Esophagus (tissue), 2 donors: ENCODE results near the gene ARHGAP35. TPM values are rescaled to one million over a fixed set of nuclear protein-coding genes. Genes with fewer than 3 reads are reported as not detected.
"Not testable (repeated sequence)": the region's sequence is repeated elsewhere in the genome, so short reads cannot be mapped to it uniquely, and the experiment has no call there.

Experiments used
- H3K27ac ChIP-seq, 2 donors: one replicate each; pipeline ENCODE4 v1.5.1; 2013; ENCODE audit warnings: low read depth in 2 of 2, mild to moderate bottlenecking in 2 of 2, inconsistent platforms in 1 of 2, low read length in 1 of 2, moderate library complexity in 1 of 2
- H3K27me3 ChIP-seq, 2 donors: one replicate each; pipeline ENCODE4 v1.6.1; 2013; ENCODE audit warnings: low read length in 2 of 2, control low read depth in 1 of 2, mild to moderate bottlenecking in 1 of 2; ENCODE audit not compliant: insufficient read depth in 2 of 2, control insufficient read depth in 1 of 2
- H3K36me3 ChIP-seq, 2 donors: one replicate each; pipeline ENCODE4 v1.6.1; 2013; ENCODE audit warnings: low read length in 1 of 2; ENCODE audit not compliant: control insufficient read depth in 2 of 2, insufficient read depth in 2 of 2
- H3K4me1 ChIP-seq, 2 donors: one replicate each; pipeline ENCODE4 v1.6.1; 2013; ENCODE audit warnings: low read length in 1 of 2; ENCODE audit not compliant: control insufficient read depth in 2 of 2, insufficient read depth in 2 of 2
- H3K4me3 ChIP-seq, 2 donors: one replicate each; pipeline ENCODE4 v1.5.1; 2013; ENCODE audit warnings: low read length in 2 of 2, mild to moderate bottlenecking in 2 of 2, low read depth in 1 of 2, moderate library complexity in 1 of 2
- H3K9me3 ChIP-seq, 2 donors: one replicate each; pipeline ENCODE4 v1.6.1; 2013; ENCODE audit warnings: mild to moderate bottlenecking in 2 of 2, low read depth in 1 of 2, low read length in 1 of 2, moderate library complexity in 1 of 2; ENCODE audit not compliant: control insufficient read depth in 2 of 2, insufficient read depth in 1 of 2
- WGBS, 2 donors: extraction: QIAGEN DNeasy Blood & Tissue Kit; methylation state at CpG; one replicate each; pipeline ENCODE4 v1.1.7; 2013; 5-methylcytosine and 5-hydroxymethylcytosine counted together
- polyA plus RNA-seq, 2 donors: library from polyadenylated mRNA; stranded (reverse); fragments of 200-250 nt; gene quantifications; one replicate each; pipeline ENCODE4 v1.2.3, GENCODE V29; 2013
- donor health status: healthy with polysubstance abuse.
- donor health status: Bipolar disorder and iron deficiency.

ARHGAP35 gene
- polyA plus RNA-seq, 2 donors, result 9.6 to 15.2 TPM

- Histone ChIP-seq H3K27me3 (no peaks in the 10 kb centered on the region), H3K36me3 (peaks cover 0 to 2% of the 10 kb centered on the region in 2 donors), H3K4me3 (no peak overlapping the region), H3K27ac (peak overlapping the region in 1 of 2 donors; percentile 33), H3K4me1 (peaks cover 4 to 18% of the 10 kb centered on the region in 2 donors), H3K9me3 (no peaks in the 10 kb centered on the region)
- 38% methylated on average over 3 of the region's 3 CpGs for WGBS, 2 donors
These were observed 5.8 kb downstream of the ARHGAP35 start for GRCh38 chr19:46866407-46867136.

DNA sequence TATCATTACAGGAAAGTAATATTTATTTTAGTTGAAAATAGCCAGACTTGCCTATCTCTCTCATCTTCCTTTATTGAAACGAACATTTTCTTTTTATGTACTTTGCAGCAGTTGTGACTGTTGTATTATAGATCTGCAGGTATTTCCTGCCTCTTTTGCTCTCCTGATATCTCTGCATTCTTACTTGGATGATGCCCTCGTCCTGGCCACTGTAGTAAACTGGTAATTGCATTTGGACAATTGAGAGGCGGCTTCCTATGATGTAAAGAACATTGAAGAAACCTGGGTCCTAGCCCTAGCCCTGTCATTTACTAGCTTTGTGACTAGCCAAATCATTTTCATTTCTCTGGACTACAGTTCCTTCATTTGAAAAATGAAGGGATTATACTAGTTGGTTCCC, 6.4 kb downstream of the ARHGAP35 start:
- Histone ChIP-seq H3K4me1 (peaks cover 4 to 15% of the 10 kb centered on the region in 2 donors), H3K4me3 (no peak overlapping the region), H3K27me3 (no peaks in the 10 kb centered on the region), H3K27ac (no peak overlapping the region), H3K36me3 (peaks cover 0 to 2% of the 10 kb centered on the region in 2 donors), H3K9me3 (no peaks in the 10 kb centered on the region)
- 44 to 49% methylated on average over 3 of the region's 3 CpGs for WGBS, 2 donors

- no peaks in the 10 kb centered on the region for H3K27me3 ChIP-seq
- WGBS, 2 donors, result 72 to 82% methylated on average over 4 of the region's 4 CpGs
- peaks cover 4 to 10% of the 10 kb centered on the region in 2 donors for H3K4me1 ChIP-seq
- peaks cover 0 to 2% of the 10 kb centered on the region in 2 donors for H3K36me3 ChIP-seq
- no peak overlapping the region for H3K4me3 ChIP-seq
- H3K27ac ChIP-seq, result peak overlapping the region; percentile 31 to 60
- no peaks in the 10 kb centered on the region for H3K9me3 ChIP-seq
These were observed 7.4 kb downstream of the ARHGAP35 start for GRCh38 chr19:46868025-46868802.

- H3K4me3 ChIP-seq, H3K27ac ChIP-seq, H3K4me1 ChIP-seq, H3K36me3 ChIP-seq, H3K9me3 ChIP-seq, H3K27me3 ChIP-seq: not testable (repeated sequence)
- WGBS, 2 donors, result 89% methylated on average over 5 of the region's 5 CpGs
These were observed 10.4 kb downstream of the ARHGAP35 start for GRCh38 chr19:46871173-46871572.

DNA sequence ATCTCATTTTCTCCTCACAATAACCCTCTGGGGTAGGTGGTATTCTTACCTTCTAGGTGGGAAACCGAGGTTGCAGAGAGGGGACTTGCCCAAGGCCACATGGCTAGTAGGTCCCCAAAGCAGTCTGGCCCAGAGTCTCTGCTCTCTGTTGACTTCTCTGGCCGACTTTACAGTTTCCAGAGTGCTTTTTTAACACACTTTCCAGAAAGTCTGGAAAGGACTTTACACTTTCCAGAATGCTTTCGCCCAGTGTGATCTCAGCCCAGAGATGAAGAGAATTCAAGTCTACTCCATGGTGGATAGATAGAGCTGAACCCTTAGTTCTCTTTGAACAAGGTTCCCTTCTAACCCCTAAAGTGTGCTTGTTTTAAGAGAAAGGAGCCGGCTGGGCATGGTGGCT, 12.2 kb downstream of the ARHGAP35 start:
- Histone ChIP-seq H3K27me3 (no peaks in the 10 kb centered on the region), H3K36me3 (no peaks in the 10 kb centered on the region), H3K9me3 (no peaks in the 10 kb centered on the region), H3K4me3 (no peak overlapping the region), H3K4me1 (no peaks in the 10 kb centered on the region), H3K27ac (no peak overlapping the region)
- WGBS, 2 donors, result 79 to 85% methylated on average over 4 of the region's 4 CpGs

- Histone ChIP-seq H3K27ac (no peak overlapping the region), H3K4me3 (no peak overlapping the region), H3K36me3 (no peaks in the 10 kb centered on the region), H3K27me3 (no peaks in the 10 kb centered on the region), H3K9me3 (no peaks in the 10 kb centered on the region), H3K4me1 (no peaks in the 10 kb centered on the region)
- WGBS, 2 donors, result 57 to 60% methylated on average over 4 of the region's 4 CpGs
These were observed 14.4 kb downstream of the ARHGAP35 start for GRCh38 chr19:46875234-46875633.

GRCh38 chr19:46875657-46876056, 14.9 kb downstream of the ARHGAP35 start:
- H3K4me3 ChIP-seq, result no peak overlapping the region
- no peaks in the 10 kb centered on the region for H3K9me3 ChIP-seq
- no peaks in the 10 kb centered on the region for H3K4me1 ChIP-seq
- H3K27me3 ChIP-seq, result no peaks in the 10 kb centered on the region
- H3K27ac ChIP-seq, result no peak overlapping the region
- 82 to 85% methylated on average over 6 of the region's 6 CpGs for WGBS, 2 donors
- H3K36me3 ChIP-seq, result no peaks in the 10 kb centered on the region

DNA sequence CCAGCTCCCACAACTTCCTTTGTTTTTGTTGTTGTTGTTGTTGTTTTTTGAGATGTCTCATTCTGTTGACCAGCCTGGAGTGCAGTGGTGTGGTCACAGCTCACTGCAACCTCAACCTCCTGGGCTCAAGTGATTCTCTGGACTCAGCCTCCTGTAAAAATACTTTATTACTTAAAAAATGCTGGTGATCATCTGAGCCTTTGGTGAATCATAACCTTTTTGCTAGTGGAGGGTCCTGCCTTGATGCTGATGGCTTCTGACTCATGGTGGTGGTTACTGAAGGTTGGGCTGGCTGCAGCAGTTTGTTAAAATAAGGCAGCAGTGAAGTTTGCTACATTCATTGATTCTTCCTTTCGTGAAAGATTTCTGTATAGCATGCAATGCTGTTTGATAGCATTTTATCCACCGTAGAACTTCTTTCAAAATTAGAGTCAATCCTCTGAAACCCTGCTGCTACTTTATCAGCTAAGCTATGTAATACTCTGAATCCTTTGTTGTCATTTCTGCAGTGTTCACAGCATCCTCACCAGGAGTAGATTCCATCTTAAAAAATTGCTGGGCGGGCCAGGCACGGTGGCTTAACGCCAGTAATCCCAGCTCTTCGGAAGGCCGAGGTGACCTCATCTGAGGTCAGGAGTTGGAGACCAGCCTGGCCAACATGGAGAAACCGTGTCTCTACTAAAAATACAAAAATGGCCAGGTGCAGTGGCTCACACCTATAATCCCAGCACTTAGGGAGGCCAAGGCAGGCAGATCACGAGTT, 18.0 kb downstream of the ARHGAP35 start:
- H3K27ac ChIP-seq, result no peak overlapping the region
- WGBS, 2 donors, result 82 to 83% methylated on average over 9 of the region's 9 CpGs
- no peaks in the 10 kb centered on the region for H3K27me3 ChIP-seq
- no peaks in the 10 kb centered on the region for H3K9me3 ChIP-seq
- H3K36me3 ChIP-seq, result no peaks in the 10 kb centered on the region
- H3K4me1 ChIP-seq, result peaks cover 0 to 3% of the 10 kb centered on the region in 2 donors
- no peak overlapping the region for H3K4me3 ChIP-seq

GRCh38 chr19:46880431-46880830, 19.6 kb downstream of the ARHGAP35 start:
- Histone ChIP-seq H3K4me3 (no peak overlapping the region), H3K36me3 (no peaks in the 10 kb centered on the region), H3K9me3 (no peaks in the 10 kb centered on the region), H3K27ac (no peak overlapping the region), H3K27me3 (no peaks in the 10 kb centered on the region), H3K4me1 (peaks cover 0 to 3% of the 10 kb centered on the region in 2 donors)
- WGBS, 2 donors, result 88 to 98% methylated on average over 1 of the region's 1 CpG
